ENCODE results near the gene CD9.
"Not testable (repeated sequence)": the region's sequence is repeated elsewhere in the genome, so short reads cannot be mapped to it uniquely, and the experiment has no call there.

Gene CD9, protein sequence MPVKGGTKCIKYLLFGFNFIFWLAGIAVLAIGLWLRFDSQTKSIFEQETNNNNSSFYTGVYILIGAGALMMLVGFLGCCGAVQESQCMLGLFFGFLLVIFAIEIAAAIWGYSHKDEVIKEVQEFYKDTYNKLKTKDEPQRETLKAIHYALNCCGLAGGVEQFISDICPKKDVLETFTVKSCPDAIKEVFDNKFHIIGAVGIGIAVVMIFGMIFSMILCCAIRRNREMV

DNA sequence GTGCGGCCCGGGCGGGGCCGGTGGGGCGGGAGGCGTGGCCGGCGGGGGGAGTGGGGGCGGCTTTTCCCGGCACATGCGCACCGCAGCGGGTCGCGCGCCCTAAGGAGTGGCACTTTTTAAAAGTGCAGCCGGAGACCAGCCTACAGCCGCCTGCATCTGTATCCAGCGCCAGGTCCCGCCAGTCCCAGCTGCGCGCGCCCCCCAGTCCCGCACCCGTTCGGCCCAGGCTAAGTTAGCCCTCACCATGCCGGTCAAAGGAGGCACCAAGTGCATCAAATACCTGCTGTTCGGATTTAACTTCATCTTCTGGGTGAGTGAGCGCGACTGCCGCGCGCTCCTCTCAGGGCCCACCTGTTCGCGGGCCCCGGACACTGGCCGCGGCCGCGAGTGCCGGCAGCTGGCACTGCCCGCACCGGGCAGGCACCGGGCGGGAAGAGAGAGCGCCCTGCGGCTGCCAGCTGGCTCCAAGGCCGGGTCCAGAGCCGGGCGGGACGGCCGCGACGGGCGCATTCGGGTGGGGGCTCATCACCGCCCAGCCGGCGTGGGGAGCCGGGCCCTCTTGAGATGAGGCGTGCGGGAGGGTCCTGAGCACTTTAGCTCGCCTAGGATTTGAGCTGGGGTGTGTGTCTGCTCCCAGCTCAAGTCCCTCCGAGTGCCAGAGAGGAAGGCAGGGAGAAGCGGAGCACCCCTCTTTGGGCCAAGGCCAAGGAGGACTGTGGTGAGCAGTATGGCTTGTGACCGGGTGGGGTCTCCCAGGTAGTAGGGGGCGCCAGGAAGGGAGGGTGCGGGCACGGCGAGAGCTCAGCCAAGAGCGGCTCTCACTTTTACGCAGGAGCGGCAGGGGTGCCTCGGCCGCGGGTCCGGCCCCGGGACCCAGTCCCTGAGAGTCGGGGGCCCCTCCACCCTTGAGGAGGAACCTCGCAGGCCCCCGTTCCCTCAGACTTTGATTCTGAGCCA is at the start of gene CD9:
Gene CD9 (plus strand): TSS at position 145 of the 957 bp plus-strand sequence. CDS start 100 bp downstream, at position 245.
- no peak for DNase-seq (ENCODE audit: low read depth)

DNA sequence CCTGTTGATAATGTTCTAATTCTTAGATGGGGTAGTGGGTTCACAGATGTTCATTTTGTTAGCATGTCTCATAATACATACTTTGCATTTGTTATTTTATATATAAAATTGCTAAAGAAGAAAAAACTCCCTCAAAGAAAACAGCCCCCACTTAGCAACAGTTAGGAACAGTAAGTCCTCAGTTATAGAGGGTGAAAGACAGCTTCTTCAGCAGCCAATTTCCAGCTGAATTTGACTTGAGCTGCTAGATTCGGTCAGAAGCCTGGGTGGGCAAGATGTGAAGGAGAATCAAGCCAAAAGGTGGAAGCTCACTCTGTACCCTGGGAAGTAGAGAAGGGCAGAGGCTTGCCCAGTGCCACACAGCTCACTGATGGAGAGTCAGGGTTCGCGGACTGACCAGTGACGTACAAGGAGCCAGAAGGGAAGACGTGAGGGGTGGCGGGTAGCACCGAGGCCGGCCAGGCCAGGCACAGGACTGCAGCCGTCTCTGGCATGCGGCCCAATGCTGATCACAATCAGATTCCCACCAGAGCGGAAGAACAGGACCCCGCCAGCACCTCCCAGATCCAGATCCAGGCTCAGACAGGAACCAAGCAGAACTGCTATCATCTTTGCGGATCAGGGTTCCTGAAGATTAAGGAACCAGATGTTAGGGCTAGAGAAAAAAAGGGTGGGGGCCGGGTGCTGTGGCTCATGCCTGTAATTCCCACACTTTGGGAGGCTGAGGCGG is 45.3 kb upstream of the CD9 start:
- no peak for DNase-seq (ENCODE audit: low read depth)

DNA sequence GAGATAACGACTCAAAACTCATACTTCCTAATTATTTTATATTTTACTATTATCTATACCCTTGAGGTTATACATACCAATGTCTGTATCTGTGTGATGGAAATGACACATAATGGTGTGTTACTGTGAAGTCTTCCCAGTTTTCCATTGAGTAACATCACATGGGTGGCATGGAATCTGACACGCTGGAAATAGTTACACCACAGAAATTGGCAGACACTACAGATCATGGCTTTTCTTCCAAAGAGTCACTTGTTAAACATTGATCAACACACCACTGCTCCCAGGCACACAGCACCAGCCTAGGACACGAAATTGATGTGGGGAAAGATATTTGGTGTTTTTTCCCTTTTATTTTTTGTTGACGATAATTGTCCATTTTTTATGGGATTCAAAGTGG is 42.7 kb upstream of the CD9 start:
- DNase-seq (ENCODE audit: low read depth), result no peak

DNA sequence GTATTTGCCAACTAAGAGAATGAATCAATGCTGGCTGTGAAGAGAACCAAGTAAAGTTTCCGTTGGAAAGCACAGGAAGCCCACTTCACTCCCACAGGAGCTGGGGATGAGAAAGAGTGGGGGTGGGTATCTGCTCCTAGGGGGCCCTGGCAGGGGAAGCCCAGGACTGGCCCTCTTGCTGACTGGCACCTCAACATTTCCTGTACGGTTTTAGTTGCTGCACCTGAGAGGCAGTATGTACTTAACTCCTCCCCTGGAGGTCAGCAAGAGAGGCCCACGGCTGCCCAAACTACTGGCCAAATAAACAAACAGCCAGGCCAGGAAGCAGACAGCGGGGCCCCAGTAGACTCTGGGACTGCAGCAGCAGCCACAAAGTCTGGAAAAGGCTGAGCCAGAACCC is 41.9 kb upstream of the CD9 start:
- DNase-seq (ENCODE audit: low read depth), result no peak

DNA sequence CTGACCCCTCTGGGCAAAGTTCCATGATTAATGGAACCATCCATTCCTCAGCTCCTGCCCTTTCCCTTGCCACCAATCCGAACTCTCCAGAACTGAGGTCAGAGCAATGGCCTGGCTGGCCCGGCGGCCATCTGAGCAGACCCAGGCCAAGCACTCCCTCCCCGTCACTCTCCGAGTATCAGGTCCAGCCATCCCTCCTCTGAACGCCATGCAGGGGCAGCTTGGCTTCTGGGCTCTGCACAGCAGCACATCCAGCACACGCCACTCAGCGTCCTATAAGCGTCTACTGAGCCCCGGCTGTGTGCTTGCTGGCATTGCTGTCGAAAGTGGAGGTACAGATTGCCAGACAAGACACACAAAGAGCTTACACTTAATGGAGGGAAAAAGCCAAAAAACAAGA is 41.5 kb upstream of the CD9 start:
- DNase-seq (ENCODE audit: low read depth), result no peak

DNA sequence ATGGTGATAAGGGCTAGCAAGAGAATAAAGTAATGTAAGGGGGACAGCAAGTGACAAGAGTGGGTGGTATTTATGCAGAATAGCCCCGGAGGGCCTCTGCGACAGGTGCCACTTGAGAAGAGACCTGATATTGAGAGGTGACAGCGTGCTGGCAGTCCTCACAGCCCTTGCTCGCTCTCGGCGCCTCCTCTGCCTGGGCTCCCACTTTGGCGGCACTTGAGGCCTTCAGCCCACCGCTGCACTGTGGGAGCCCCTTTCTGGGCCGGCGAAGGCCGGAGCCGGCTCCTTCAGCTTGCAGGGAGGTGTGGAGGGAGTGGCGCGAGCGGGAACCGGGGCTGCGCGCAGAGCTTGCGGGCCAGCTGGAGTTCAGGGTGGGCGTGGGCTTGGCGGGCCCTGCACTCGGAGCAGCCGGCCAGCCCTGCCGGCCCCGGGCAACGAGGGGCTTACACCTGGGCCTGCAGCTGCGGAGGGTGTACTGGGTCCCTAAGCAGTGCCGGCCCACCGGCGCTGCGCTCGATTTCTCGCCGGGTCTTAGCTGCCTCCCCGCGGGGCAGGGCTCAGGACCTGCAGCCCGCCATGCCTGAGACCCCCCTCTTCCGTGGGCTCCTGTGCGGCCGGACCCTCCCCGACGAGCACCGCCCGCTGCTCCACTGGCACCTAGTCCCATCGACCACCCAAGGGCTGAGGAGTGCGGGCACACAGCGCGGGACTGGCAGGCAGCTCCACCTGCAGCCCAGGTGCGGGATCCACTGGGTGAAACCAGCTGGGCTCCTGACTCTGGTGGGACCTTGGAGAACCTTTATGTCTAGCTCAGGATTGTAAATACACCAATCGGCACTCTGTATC is 40.8 kb upstream of the CD9 start:
- DNase-seq (ENCODE audit: low read depth), result not testable (repeated sequence)

DNA sequence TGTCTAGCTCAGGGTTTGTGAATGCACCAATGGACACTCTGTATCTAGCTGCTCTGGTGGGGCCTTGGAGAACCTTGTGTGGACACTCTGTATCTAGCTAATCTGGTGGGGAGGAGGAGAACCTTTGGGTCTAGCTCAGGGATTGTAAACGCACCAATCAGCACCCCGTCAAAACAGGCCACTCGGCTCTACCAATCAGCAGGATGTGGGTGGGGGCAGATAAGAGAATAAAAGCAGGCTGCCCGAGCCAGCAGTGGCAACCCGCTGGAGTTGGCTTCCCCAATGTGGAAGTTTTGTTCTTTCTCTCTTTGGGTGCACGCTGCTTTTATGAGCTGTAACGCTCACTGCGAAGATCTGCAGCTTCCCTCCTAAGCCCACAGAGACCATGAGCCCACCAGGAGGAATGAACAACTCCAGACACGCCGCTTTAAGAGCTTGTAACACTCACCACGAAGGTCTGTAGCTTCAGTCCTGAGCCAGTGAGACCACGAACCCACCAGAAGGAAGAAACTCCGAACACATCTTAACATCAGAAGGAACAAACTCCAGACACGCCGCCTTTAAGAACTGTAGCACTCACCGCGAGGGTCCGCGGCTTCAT is 40.1 kb upstream of the CD9 start:
- DNase-seq (ENCODE audit: low read depth), result not testable (repeated sequence)

DNA sequence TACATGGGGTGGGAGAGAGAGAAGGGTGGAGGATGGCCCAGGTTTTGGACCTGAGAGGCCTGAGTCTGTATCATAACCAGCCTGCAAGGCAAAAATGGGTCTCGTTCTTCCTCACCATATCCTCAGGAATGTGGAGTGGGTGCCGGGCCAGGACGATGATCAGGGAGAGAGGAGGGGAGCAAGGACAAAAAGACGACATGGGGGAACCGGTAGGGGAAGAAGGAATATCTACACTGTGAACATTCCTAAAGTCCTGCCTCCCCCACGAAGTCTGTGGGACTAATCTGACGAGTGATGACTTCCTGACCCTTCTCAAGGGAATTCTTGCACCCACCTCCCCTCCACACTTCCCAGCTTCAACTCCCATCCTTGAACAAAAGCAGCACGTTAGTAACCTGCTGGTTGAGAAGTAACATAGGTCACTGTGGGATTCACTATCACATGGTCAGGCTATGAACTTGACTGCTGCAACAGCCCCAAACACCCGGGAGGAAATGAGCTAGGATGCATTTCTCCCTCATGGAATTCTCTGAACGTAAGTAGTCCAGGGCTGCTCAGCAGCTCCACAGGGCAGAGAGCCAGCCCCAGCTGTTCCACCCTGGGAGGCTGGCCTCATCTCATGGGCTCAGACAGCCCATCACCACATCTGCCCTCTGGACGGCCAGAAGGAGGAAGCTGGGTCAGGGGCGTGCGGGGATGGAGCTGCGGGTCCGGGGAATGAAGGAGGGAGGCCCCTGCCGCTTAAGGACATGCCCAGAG is 38.9 kb upstream of the CD9 start:
- DNase-seq (ENCODE audit: low read depth), result peak; percentile 54

DNA sequence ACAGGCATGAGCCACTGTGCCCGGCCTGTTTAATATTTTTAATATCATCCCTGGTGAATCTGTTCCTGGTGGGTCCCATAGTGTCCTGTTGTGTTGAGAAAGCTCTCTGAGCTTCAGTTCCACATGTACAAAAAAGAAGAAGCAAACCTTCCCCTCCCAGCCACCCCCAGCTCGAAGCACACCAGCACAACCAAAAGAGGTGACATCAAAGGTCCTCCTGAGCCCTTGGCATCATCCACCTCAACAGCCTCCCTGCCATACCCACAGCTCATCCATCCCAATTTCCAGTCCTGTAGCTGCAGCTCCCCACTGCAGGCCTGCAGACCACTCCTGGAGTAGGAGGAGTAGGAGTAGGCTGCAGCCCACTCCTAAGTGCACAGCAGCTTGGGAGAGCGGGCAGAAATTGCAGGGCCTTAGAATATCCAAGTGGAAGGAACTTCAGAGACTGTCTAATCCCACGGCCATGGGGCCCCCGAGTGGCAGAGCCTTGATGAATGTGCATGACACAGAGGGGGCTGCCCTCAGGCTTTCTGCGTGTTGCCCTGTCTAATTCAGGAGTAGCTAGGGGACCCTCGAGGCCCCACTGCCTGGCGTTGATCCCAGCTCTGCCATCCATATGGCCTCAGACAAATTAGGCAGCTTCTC is 36.7 kb upstream of the CD9 start:
- DNase-seq (ENCODE audit: low read depth), result no peak

DNA sequence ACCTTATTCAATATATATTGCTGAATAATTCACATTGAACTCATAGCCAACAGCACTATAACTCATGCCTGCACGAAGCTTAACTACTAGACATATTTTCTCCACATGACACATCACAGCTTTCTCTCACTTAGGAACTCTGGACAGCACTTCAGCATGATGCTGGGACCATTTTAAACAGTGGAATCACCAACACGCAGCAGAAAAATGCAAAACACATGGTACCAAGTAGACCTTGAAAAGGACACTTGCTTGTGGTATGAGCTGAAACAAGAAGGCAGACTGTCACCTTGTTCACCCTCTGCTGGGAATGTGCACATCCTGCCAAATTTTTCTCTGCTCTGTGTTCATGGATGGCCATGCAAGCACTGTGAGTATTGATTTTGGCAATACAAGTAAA is 34.8 kb upstream of the CD9 start:
- no peak for DNase-seq (ENCODE audit: low read depth)

DNA sequence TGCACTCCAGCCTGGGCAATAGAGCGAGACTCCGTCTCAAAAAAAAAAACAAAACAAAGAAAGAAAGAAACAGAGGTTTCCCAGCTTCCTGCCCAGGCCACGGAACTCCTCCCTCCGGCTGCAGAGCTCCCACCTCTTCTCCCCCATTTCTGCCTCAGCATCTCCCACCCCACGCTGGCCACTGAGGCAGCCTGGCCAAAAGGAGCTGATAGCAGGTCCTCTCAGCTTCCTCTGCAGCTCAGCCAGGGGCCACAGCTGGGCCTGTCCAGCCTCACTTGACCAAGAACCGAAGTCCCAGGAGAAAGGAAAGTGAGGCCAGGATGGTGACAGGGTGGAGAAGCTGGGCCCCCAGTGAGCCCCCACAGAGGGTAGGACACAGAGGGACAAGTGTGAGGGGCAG is 33.4 kb upstream of the CD9 start:
- DNase-seq (ENCODE audit: low read depth), result no peak

DNA sequence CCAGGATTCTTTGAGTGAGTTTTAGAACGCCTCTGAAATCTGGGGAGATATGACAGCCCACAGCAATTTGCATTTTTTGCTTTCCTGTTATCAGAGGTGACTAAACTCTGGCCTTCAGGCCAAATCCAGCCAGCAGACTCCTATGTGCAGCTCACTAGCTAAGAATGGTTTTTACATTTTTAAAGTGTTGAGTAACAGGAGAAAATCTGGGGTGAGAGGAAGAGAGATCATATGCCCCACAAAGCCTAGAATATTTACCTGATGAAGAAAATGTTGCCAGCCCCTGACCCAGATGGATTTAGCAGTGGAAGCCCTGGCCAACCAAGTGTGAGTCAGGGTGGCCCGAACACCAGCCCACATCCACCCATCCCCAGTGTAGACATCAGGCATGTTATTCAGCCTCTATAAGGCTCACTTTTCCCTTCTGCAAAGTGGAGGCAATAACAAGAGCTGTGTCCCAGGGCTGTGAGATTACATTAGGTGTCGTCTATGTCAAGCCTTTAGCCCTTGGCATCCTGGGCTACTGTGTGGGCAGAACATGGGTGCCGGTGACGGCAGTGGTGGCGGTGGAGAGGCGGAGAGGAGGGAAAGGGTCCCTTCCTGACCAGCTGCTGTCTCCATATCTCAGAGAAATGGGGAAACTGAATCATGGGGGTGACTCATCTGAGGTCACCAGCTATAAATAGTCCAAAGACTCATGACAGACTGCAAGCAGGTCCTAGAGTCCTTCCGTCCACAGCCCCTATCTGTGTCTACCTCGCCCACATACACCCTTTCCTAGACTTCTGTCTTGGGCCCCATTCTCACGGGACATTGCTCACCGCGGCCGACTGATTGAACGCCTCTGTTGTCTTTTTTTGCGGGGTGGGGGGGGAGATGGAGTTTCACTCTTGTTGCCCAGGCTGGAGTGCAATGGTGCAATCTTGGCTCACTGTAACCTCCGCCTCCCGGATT is 32.6 kb upstream of the CD9 start:
- peak; percentile 98 for DNase-seq (ENCODE audit: low read depth)

DNA sequence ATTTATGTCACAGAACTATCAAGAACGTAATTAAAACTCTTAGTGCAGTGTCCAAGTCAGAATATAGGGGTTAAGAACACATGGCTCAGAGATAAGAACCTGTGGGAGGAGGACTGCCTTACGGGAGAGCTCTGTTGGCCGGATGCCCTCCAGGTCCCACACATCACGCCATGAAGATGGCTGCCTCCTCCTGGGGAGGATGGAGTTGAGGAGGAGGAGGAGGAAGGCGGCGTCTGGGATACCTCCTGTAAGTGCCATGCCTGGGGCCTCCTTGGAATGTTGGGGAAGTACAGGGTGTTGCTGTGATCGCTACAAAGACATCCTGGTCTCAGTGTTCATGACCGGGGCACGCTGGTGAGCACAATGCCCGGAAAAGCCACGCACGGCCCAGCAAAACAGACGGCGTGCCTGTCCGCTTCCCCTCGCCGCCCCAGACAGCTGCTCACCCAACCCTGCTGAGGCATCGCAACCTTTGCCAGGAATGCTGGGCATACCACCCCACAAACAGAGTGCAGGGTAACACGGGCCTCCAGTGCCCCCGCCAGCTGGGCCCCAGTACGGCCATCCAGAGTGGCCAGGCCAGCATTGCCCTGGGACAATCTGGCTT is 28.7 kb upstream of the CD9 start:
- no peak for DNase-seq (ENCODE audit: low read depth)

DNA sequence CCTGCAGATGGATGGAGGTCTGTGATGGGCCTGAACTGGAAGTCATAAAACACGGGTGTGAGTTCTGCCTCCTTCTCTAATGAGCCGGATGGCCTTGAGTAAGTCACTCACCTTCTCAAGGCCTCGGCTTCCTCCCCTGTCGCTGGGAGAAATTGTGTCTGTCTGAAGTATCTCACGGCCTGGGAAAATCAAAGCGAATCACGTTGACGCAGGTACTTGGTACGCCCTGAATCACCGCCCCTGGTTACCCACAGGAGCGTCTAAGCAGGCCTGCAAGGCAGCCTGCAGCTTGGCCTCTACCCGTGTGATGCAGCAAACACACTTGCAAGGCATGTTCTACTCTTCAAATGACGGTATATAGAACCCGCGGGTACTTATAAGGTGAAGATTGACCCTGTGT is 28.1 kb upstream of the CD9 start:
- no peak for DNase-seq (ENCODE audit: low read depth)

DNA sequence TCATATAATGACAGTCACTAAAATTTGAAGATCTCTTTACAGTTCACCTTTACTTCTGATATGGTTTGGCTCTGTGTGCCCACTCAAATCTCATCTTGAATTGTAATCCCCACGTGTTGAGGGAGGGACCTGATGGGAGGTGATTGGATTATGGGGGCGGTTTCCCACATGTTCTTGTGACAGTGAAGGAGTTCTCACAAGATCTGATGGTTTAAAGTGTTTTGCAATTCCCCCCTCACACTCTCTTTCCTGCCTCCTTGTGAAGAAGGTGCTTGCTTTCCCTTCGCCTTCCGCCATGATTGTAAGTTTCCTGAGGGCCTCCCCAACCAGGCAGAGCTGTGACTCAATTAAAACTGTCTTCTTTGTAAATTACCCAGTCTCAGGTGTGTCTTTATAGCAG is 27.3 kb upstream of the CD9 start:
- no peak for DNase-seq (ENCODE audit: low read depth)

DNA sequence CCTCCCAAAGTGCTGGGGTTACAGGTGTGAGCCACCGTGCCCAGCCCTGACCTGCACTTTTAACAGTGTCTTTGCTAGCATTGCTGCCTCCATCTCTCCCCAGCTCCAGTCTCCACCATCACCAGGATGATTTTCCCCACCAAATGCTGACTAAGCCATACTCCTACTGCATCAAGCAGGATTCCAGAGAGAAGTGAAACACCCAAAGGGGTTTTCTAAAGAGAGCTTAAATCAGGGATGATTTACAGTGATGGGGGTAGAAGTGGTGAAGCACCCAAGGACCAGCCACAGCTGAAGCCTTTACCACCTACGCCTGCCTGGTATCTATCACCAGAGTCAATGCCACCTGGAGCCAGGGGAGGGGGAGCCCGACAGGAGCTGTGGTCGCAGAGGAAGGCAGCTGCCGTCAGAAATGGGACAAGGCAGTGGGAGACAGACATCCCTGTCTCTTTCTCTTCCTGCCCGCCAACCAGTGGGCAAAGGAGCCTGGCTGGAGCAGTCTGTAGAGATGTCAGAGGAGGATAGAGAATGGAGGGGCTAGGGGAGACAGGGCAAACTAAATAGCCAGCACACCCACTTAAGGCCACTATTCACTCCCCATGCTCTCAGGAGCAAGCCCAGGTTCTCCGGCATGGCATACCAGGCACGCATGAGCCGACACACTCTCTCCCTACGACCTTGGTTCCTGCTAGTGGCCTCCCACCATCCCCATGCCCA is 22.4 kb upstream of the CD9 start:
- no peak for DNase-seq (ENCODE audit: low read depth)

DNA sequence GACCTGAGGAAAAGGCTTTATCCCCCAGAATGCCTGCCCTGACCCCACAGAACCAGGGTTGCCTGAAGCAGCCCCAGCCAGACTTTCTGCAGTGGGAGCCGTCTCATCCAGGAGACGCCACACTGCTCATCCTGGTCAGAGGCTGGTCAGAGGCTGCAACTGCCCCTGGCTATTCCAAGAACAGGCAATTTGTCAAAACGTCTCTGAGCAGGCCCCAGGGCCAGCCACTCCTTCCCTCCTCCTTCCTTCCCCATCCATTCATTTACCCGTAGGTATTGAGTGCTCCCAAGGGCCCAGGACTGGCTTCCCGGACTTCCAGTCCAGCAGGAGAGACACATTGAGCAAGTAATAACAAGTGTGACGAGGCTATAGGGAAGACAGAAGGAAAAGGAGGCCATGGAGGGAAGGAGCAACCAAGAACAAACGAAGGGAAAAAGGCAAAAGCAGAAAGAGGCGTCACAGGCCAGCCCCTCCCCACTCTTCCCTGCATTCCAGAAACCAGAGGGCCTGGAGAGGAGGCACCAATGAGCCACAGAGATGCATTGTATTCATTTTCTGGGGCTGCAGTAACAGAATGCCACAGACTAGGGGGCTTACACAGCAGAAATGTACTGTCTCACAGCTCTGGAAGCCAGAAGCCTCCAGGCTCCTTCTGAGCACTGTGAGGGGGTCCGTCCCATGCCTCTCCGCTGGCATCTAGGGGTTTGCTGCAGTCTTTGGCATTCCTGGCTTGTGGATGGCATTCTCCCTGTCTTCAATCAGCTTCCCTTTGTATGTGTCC is 21.0 kb upstream of the CD9 start:
- no peak for DNase-seq (ENCODE audit: low read depth)
